ENCODE measurements around the gene CDC14A.
"Not testable (repeated sequence)": the region's sequence is repeated elsewhere in the genome, so short reads cannot be mapped to it uniquely, and the experiment has no call there.

Gene CDC14A

GRCh38 chr1:100400404-100400803 is 48.1 kb downstream of the CDC14A start:
- no peak overlapping the region for H2AFZ ChIP-seq (ENCODE audit: low read length)

DNA sequence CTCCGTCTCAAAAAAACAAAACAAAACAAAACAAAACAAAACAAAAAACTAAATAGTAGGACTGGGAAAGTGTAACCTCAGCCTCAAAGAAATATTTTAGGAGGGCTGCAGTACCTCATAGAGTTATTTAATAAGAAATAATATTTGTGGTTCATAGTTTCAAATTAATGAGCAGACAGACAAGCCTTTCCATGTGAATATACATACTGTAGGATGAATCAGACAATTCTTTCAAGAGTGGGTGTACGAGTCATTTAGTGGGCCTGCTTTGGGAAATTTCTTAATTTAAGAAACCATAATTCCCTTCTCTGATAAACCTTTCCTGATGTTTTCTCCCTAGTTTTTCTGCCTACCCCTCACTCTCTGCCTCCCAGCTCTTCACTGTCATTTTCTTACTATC is 52.5 kb downstream of the CDC14A start:
- H4K20me1 ChIP-seq (ENCODE audit: insufficient read depth, low read length) = no peaks in the 10 kb centered on the region
- no peaks in the 10 kb centered on the region for H3K79me2 ChIP-seq (ENCODE audit: insufficient read depth, low read length)
- peaks cover 9% of the 10 kb centered on the region for H3K4me1 ChIP-seq (ENCODE audit: insufficient read depth, low read length, severe bottlenecking)
- no peaks in the 10 kb centered on the region for H3K27me3 ChIP-seq (ENCODE audit: insufficient read depth, low read length)
- H3K4me2 ChIP-seq (ENCODE audit: low read length) = no peak overlapping the region
- no peak overlapping the region for H3K27ac ChIP-seq (ENCODE audit: low read depth, low read length, poor library complexity, severe bottlenecking)
- no peaks in the 10 kb centered on the region for H3F3A ChIP-seq (ENCODE audit: insufficient read depth, low read length)
- no peak for TF ChIP-seq EZH2 (IDR thresholded peaks at IDR 0.05; ENCODE audit: borderline replicate concordance, low read length)
- TF ChIP-seq, protein P1, sequence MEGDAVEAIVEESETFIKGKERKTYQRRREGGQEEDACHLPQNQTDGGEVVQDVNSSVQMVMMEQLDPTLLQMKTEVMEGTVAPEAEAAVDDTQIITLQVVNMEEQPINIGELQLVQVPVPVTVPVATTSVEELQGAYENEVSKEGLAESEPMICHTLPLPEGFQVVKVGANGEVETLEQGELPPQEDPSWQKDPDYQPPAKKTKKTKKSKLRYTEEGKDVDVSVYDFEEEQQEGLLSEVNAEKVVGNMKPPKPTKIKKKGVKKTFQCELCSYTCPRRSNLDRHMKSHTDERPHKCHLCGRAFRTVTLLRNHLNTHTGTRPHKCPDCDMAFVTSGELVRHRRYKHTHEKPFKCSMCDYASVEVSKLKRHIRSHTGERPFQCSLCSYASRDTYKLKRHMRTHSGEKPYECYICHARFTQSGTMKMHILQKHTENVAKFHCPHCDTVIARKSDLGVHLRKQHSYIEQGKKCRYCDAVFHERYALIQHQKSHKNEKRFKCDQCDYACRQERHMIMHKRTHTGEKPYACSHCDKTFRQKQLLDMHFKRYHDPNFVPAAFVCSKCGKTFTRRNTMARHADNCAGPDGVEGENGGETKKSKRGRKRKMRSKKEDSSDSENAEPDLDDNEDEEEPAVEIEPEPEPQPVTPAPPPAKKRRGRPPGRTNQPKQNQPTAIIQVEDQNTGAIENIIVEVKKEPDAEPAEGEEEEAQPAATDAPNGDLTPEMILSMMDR (IDR thresholded peaks at IDR 0.05; ENCODE audit: low read length) = no peak
- no peaks in the 10 kb centered on the region for H3K36me3 ChIP-seq (ENCODE audit: insufficient read depth, low read length)
- H2AFZ ChIP-seq (ENCODE audit: low read length) = no peak overlapping the region
- H3K9me2 ChIP-seq (ENCODE audit: low read depth, low read length) = no peaks in the 10 kb centered on the region
- H3K4me3 ChIP-seq (ENCODE audit: low read depth, low read length, poor library complexity, severe bottlenecking) = no peak overlapping the region
- H3K9me3 ChIP-seq (ENCODE audit: low read length) = no peaks in the 10 kb centered on the region
- H3K9ac ChIP-seq (ENCODE audit: low read length) = no peak overlapping the region

More at GRCh38 chr1:100400404-100400803, 48.1 kb downstream of the CDC14A start:
- Histone ChIP-seq H3K4me3 (ENCODE audit: low read depth, low read length, poor library complexity, severe bottlenecking) (no peak overlapping the region), H3K79me2 (ENCODE audit: insufficient read depth, low read length) (no peaks in the 10 kb centered on the region), H3K4me2 (ENCODE audit: low read length) (no peak overlapping the region), H3K9me2 (ENCODE audit: low read depth, low read length) (no peaks in the 10 kb centered on the region), H4K20me1 (ENCODE audit: insufficient read depth, low read length) (no peaks in the 10 kb centered on the region), H3K9me3 (ENCODE audit: low read length) (no peaks in the 10 kb centered on the region), H3K4me1 (ENCODE audit: insufficient read depth, low read length, severe bottlenecking) (peaks cover 9% of the 10 kb centered on the region), H3K27ac (ENCODE audit: low read depth, low read length, poor library complexity, severe bottlenecking) (no peak overlapping the region), H3K27me3 (ENCODE audit: insufficient read depth, low read length) (no peaks in the 10 kb centered on the region), H3F3A (ENCODE audit: insufficient read depth, low read length) (no peaks in the 10 kb centered on the region), H3K9ac (ENCODE audit: low read length) (no peak overlapping the region), H3K36me3 (ENCODE audit: insufficient read depth, low read length) (no peaks in the 10 kb centered on the region)
- no peak for TF ChIP-seq EZH2 (IDR thresholded peaks at IDR 0.05; ENCODE audit: borderline replicate concordance, low read length)
- TF ChIP-seq, protein P1 (IDR thresholded peaks at IDR 0.05; ENCODE audit: low read length) = no peak

GRCh38 chr1:100405902-100406301 is 53.6 kb downstream of the CDC14A start:
- not testable (repeated sequence) for H3K27me3 ChIP-seq (ENCODE audit: insufficient read depth, low read length); H3K4me1 ChIP-seq (ENCODE audit: insufficient read depth, low read length, severe bottlenecking); H3K9me3 ChIP-seq (ENCODE audit: low read length); H3K4me2 ChIP-seq (ENCODE audit: low read length); H3K36me3 ChIP-seq (ENCODE audit: insufficient read depth, low read length); H3F3A ChIP-seq (ENCODE audit: insufficient read depth, low read length); H4K20me1 ChIP-seq (ENCODE audit: insufficient read depth, low read length); H3K4me3 ChIP-seq (ENCODE audit: low read depth, low read length, poor library complexity, severe bottlenecking); H3K79me2 ChIP-seq (ENCODE audit: insufficient read depth, low read length); H3K9me2 ChIP-seq (ENCODE audit: low read depth, low read length); H3K27ac ChIP-seq (ENCODE audit: low read depth, low read length, poor library complexity, severe bottlenecking); H3K9ac ChIP-seq (ENCODE audit: low read length); H2AFZ ChIP-seq (ENCODE audit: low read length)

GRCh38 chr1:100407390-100407789 is 55.1 kb downstream of the CDC14A start:
- H3K4me2 ChIP-seq (ENCODE audit: low read length); H3K79me2 ChIP-seq (ENCODE audit: insufficient read depth, low read length); H3K36me3 ChIP-seq (ENCODE audit: insufficient read depth, low read length); H3K9me3 ChIP-seq (ENCODE audit: low read length); H3K4me3 ChIP-seq (ENCODE audit: low read depth, low read length, poor library complexity, severe bottlenecking); H3K9me2 ChIP-seq (ENCODE audit: low read depth, low read length); H3K27ac ChIP-seq (ENCODE audit: low read depth, low read length, poor library complexity, severe bottlenecking); H3F3A ChIP-seq (ENCODE audit: insufficient read depth, low read length); H3K4me1 ChIP-seq (ENCODE audit: insufficient read depth, low read length, severe bottlenecking); H3K27me3 ChIP-seq (ENCODE audit: insufficient read depth, low read length); H4K20me1 ChIP-seq (ENCODE audit: insufficient read depth, low read length); H3K9ac ChIP-seq (ENCODE audit: low read length); H2AFZ ChIP-seq (ENCODE audit: low read length): not testable (repeated sequence)
